GM12878 (cell line): Measurements from ENCODE around the gene STARD13.

Experiments
- CREB1 ChIP-seq: IDR thresholded peaks from 2 replicates; pipeline ENCODE4 v1.6.1; 2012; ENCODE audit warnings: low read depth, mild to moderate bottlenecking, inconsistent platforms
- CTCF ChIP-seq, 3 experiments: IDR thresholded peaks in 2 of 3; conservative IDR thresholded peaks in 1 of 3; 2 replicates each; pipeline ENCODE4 v1.5.1; 2011; ENCODE audit warnings: low read depth in 3 of 3, low read length in 3 of 3, mild to moderate bottlenecking in 3 of 3, control low read depth in 2 of 3, moderate library complexity in 2 of 3, inconsistent platforms in 1 of 3, mixed read lengths in 1 of 3; ENCODE audit not compliant: control insufficient read depth in 2 of 3, insufficient read depth in 1 of 3; ENCODE audit errors: extremely low read depth in 1 of 3
- IRF3 ChIP-seq: fragments of 450-650 bp; IDR thresholded peaks from 2 replicates; pipeline ENCODE4 v1.6.1; 2014; ENCODE audit warnings: mild to moderate bottlenecking
- KAT2A ChIP-seq: conservative IDR thresholded peaks from 2 replicates; pipeline ENCODE4 v1.6.1; 2011; ENCODE audit warnings: low read depth, low read length; ENCODE audit not compliant: control insufficient read depth
- NRF1 ChIP-seq: conservative IDR thresholded peaks from 2 replicates; pipeline ENCODE4 v1.6.1; 2011; ENCODE audit warnings: mild to moderate bottlenecking, low read depth, low read length, improper control_type of control experiment
- PBX3 ChIP-seq: IDR thresholded peaks from 2 replicates; pipeline ENCODE4 v1.6.1; 2011; ENCODE audit warnings: mild to moderate bottlenecking, low read depth, low read length, moderate library complexity; ENCODE audit not compliant: insufficient replicate concordance
- ZNF274 ChIP-seq: IDR thresholded peaks from one replicate; pipeline ENCODE4 v1.8.0; 2011; ENCODE audit not compliant: insufficient read length, insufficient read depth

DNA sequence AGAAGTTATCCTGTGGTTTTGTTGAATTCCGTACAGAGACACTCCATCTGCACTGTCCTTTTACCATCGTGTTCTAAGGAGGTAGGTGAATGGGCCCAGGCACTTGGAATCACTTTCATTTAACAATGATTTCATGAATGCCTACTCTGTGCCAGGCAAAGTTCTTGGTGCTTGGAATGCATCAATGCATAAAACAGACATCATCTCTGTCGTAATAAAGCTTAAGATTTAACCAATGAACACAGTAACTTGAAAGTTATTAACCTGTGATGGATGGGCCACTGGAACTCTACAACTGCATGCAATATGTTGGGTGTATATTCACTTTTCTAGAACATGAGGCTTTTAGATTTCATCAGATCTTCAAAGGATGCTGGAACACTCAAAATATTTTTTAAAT is 14.1 kb upstream of the STARD13 start:
- TF ChIP-seq CTCF (IDR thresholded peaks at IDR 0.05 in 2 of 3, conservative IDR thresholded peaks at IDR 0.05 in 1 of 3; ENCODE audit: control insufficient read depth in 2 of 3, extremely low read depth in 1 of 3, insufficient read depth in 1 of 3, low read depth in 3 of 3, low read length in 3 of 3) (no peak), IRF3 (no peak), PBX3 (no peak), KAT2A (no peak), ZNF274 (no peak), CREB1 (no peak), NRF1 (no peak)
